HEK293 (cell line): ENCODE results near the gene BMP2K.

Source experiments
- CTCF ChIA-PET: fragments of 350-600 bp; formaldehyde crosslinking; extraction: SDS; loops from one replicate; lab custom pipeline; 2021; ENCODE audit warnings: antibody characterized with exemption; lab: Yijun Ruan, JAX
- POLR2A ChIA-PET: fragments of 300-600 bp; formaldehyde crosslinking; extraction: SDS; loops from one replicate; lab custom pipeline; 2020; ENCODE audit warnings: antibody characterized with exemption, inconsistent platforms; lab: Yijun Ruan, JAX
- H3K27ac ChIP-seq: fragments of 200-500 bp; sonication (Bioruptor generic); 2 replicates; pipeline ENCODE4 v1.5.1; 2014; ENCODE audit warnings: low read depth, low read length, control low read depth, inconsistent platforms; ENCODE audit errors: extremely low read depth
- H3K36me3 ChIP-seq, 2 experiments: fragments of 200-500 bp in 1 of 2; sonication (Bioruptor generic) in 1 of 2; 1 replicate in 1 of 2; 2 replicates in 1 of 2; pipeline ENCODE4 v1.5.1; 2014 to 2017; ENCODE audit warnings: inconsistent platforms in 2 of 2, low read length in 2 of 2; ENCODE audit not compliant: control insufficient read depth in 2 of 2, insufficient read depth in 1 of 2
- H3K4me1 ChIP-seq: fragments of 200-500 bp; sonication (Bioruptor generic); 2 replicates; pipeline ENCODE4 v1.5.1; 2014; ENCODE audit warnings: mild to moderate bottlenecking, low read length, inconsistent platforms; ENCODE audit not compliant: control insufficient read depth, insufficient read depth
- H3K4me3 ChIP-seq: 2 replicates; pipeline ENCODE4 v1.5.1; 2011; ENCODE audit warnings: low read depth, mild to moderate bottlenecking, control low read depth, low read length, moderate library complexity
- H3K9me3 ChIP-seq: fragments of 200-500 bp; sonication (Bioruptor generic); 2 replicates; pipeline ENCODE4 v1.5.1; 2014; ENCODE audit warnings: low read depth, low read length, inconsistent platforms; ENCODE audit not compliant: control insufficient read depth, insufficient read depth
- CTCF ChIP-seq: fragments of 450-650 bp; formaldehyde crosslinking; IDR thresholded peaks from 2 replicates; pipeline ENCODE4 v1.5.1; 2016; ENCODE audit warnings: missing biosample characterization, missing genetic modification characterization
- HOXD13 ChIP-seq: sonication (generic); formaldehyde crosslinking; IDR thresholded peaks from 2 replicates; pipeline ENCODE4 v1.8.0; 2022; ENCODE audit warnings: missing genetic modification reagents, borderline replicate concordance
- SALL2 ChIP-seq: fragments of 450-650 bp; formaldehyde crosslinking; IDR thresholded peaks from 2 replicates; pipeline ENCODE4 v1.5.0; 2017; ENCODE audit warnings: missing biosample characterization, mild to moderate bottlenecking, missing genetic modification characterization, borderline replicate concordance
- SCRT1 ChIP-seq: fragments of 450-650 bp; formaldehyde crosslinking; IDR thresholded peaks from 2 replicates; pipeline ENCODE4 v1.5.1; 2016; ENCODE audit warnings: missing biosample characterization, missing genetic modification characterization, borderline replicate concordance
- SETDB1 ChIP-seq: IDR thresholded peaks from one replicate; pipeline ENCODE4 v1.6.1; 2017; ENCODE audit warnings: mild to moderate bottlenecking, low read length, moderate library complexity, mixed read lengths; ENCODE audit not compliant: insufficient read length
- ZBTB20 ChIP-seq: fragments of 450-650 bp; formaldehyde crosslinking; IDR thresholded peaks from 2 replicates; pipeline ENCODE4 v1.5.1; 2016; ENCODE audit warnings: missing biosample characterization, missing genetic modification characterization
- ZBTB48 ChIP-seq: fragments of 450-650 bp; formaldehyde crosslinking; IDR thresholded peaks from 2 replicates; pipeline ENCODE4 v1.5.1; 2016; ENCODE audit warnings: missing biosample characterization, missing genetic modification characterization
- ZBTB6 ChIP-seq: fragments of 450-650 bp; formaldehyde crosslinking; IDR thresholded peaks from 2 replicates; pipeline ENCODE4 v1.5.1; 2017; ENCODE audit warnings: missing biosample characterization, missing genetic modification characterization
- ZFP41 ChIP-seq: fragments of 450-650 bp; formaldehyde crosslinking; IDR thresholded peaks from 2 replicates; pipeline ENCODE4 v1.5.1; 2016; ENCODE audit warnings: missing biosample characterization, missing genetic modification characterization, borderline replicate concordance
- ZIC2 ChIP-seq: fragments of 450-650 bp; formaldehyde crosslinking; IDR thresholded peaks from 2 replicates; pipeline ENCODE4 v1.5.1; 2016; ENCODE audit warnings: missing biosample characterization, missing genetic modification characterization
- ZNF121 ChIP-seq: fragments of 450-650 bp; formaldehyde crosslinking; IDR thresholded peaks from 2 replicates; pipeline ENCODE4 v1.5.1; 2016; ENCODE audit warnings: missing biosample characterization, missing genetic modification characterization
- ZNF155 ChIP-seq: fragments of 450-650 bp; formaldehyde crosslinking; IDR thresholded peaks from 2 replicates; pipeline ENCODE4 v1.5.1; 2016; ENCODE audit warnings: missing biosample characterization, missing genetic modification characterization
- ZNF16 ChIP-seq: fragments of 450-650 bp; formaldehyde crosslinking; IDR thresholded peaks from 2 replicates; pipeline ENCODE4 v1.5.1; 2016; ENCODE audit warnings: low read depth, missing biosample characterization, missing genetic modification characterization
- ZNF24 ChIP-seq: fragments of 450-650 bp; formaldehyde crosslinking; IDR thresholded peaks from 2 replicates; pipeline ENCODE4 v1.5.1; 2016; ENCODE audit warnings: missing biosample characterization, missing genetic modification characterization
- ZNF354C ChIP-seq: fragments of 450-650 bp; formaldehyde crosslinking; IDR thresholded peaks from 2 replicates; pipeline ENCODE4 v1.5.1; 2016; ENCODE audit warnings: missing biosample characterization, missing genetic modification characterization, low read depth, borderline replicate concordance
- ZNF416 ChIP-seq: fragments of 450-650 bp; formaldehyde crosslinking; IDR thresholded peaks from 2 replicates; pipeline ENCODE4 v1.5.1; 2016; ENCODE audit warnings: missing biosample characterization, missing genetic modification characterization
- ZNF501 ChIP-seq: fragments of 450-650 bp; formaldehyde crosslinking; IDR thresholded peaks from 2 replicates; pipeline ENCODE4 v1.5.1; 2016; ENCODE audit warnings: missing biosample characterization, missing genetic modification characterization
- ZNF596 ChIP-seq: fragments of 450-650 bp; IDR thresholded peaks from 2 replicates; pipeline ENCODE4 v1.5.0; 2018; ENCODE audit warnings: missing biosample characterization, mild to moderate bottlenecking, missing genetic modification characterization, moderate library complexity
- ZNF624 ChIP-seq: fragments of 450-650 bp; formaldehyde crosslinking; IDR thresholded peaks from 2 replicates; pipeline ENCODE4 v1.5.1; 2017; ENCODE audit warnings: missing biosample characterization, missing genetic modification characterization
- ZNF629 ChIP-seq: fragments of 450-650 bp; formaldehyde crosslinking; IDR thresholded peaks from 2 replicates; pipeline ENCODE4 v1.5.1; 2017; ENCODE audit warnings: missing biosample characterization, missing genetic modification characterization
- ZNF654 ChIP-seq: fragments of 450-650 bp; formaldehyde crosslinking; IDR thresholded peaks from 2 replicates; pipeline ENCODE4 v1.5.1; 2016; ENCODE audit warnings: low read depth, missing biosample characterization, missing genetic modification characterization
- ZNF658 ChIP-seq: fragments of 450-650 bp; formaldehyde crosslinking; IDR thresholded peaks from 2 replicates; pipeline ENCODE4; 2016; ENCODE audit warnings: missing biosample characterization, missing genetic modification characterization
- ZNF704 ChIP-seq: fragments of 450-650 bp; formaldehyde crosslinking; IDR thresholded peaks from 2 replicates; pipeline ENCODE4 v1.5.1; 2016; ENCODE audit warnings: missing biosample characterization, missing genetic modification characterization
- ZNF707 ChIP-seq: fragments of 450-650 bp; formaldehyde crosslinking; IDR thresholded peaks from 2 replicates; pipeline ENCODE4 v1.5.1; 2016; ENCODE audit warnings: missing biosample characterization, missing genetic modification characterization
- ZSCAN30 ChIP-seq: fragments of 450-650 bp; IDR thresholded peaks from 2 replicates; pipeline ENCODE4 v1.5.1; 2018; ENCODE audit warnings: missing biosample characterization, mild to moderate bottlenecking, missing genetic modification characterization, moderate library complexity
- TF ChIP-seq, protein P1 (sequence below): fragments of 450-650 bp; formaldehyde crosslinking; IDR thresholded peaks from 2 replicates; pipeline ENCODE4 v1.5.1; 2016; ENCODE audit warnings: missing biosample characterization, missing genetic modification characterization

The BMP2K gene

DNA sequence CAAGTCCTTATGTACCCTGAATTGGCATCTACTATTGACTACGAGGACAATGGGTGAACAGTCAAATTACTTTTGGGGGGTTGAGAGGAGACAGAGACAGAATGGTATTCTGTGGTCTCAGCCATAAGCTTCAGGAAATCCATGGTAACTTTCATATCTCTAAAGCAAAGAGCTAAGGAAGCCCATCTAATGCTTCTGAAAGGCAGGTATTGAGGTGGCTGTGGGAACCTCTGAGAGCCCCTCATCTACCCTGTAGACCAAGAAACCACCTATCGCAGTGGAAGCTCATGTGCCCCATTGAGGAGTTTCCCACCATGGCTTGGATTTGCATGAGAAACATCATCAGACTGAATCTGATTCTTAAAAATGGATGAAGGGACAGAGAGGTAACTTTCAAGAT lies 23.1 kb upstream of the BMP2K start (continued):
- TF ChIP-seq SALL2 (no peak), ZNF416 (tag by site-specific recombination) (no peak), ZSCAN30 (tag by site-specific recombination) (no peak), ZNF501 (no peak)

DNA sequence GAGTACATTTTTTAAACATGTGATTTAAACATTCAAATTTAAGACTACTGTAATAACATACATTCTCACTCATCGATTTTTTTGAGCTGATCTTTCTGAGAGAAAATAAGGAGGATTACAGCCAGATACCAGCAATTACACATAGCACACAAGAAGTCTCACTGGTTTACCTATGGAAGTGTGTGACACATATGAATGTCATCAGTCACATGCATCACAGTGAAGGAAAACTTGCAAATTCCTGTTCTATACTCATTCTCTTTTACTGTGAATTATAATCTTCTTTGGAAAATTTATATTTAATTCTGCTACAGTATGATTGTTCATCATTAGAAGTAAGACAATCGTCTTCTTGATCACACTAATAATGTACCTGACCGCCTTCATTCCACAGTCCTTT lies 21.3 kb upstream of the BMP2K start:
- Histone ChIP-seq H3K27ac (no peak overlapping the region), H3K36me3 (no peaks in the 10 kb centered on the region), H3K4me3 (no peak overlapping the region), H3K9me3 (no peaks in the 10 kb centered on the region), H3K4me1 (no peaks in the 10 kb centered on the region)
- ChIA-PET POLR2A (no interaction called here), CTCF (no interaction called here)
- TF ChIP-seq ZNF707 (tag by site-specific recombination) (no peak), ZFP41 (tag by site-specific recombination) (no peak), SCRT1 (tag by site-specific recombination) (no peak), ZNF624 (tag by site-specific recombination) (no peak), CTCF (no peak), ZIC2 (tag by site-specific recombination) (no peak), ZBTB20 (tag by site-specific recombination) (no peak), ZNF704 (tag by site-specific recombination) (no peak), ZNF155 (no peak)

- ChIA-PET CTCF (no interaction called here), POLR2A (interaction anchor here (0.7 kb wide), 1 partner anchor 9 kb away, joined by 3 read pairs; no protein-coding TSS in a partner anchor)
- Histone ChIP-seq H3K27ac (no peak overlapping the region), H3K4me1 (no peaks in the 10 kb centered on the region), H3K36me3 (no peaks in the 10 kb centered on the region), H3K4me3 (no peak overlapping the region), H3K9me3 (no peaks in the 10 kb centered on the region)
- no peak for TF ChIP-seq ZNF658
- TF ChIP-seq ZBTB48 (tag by site-specific recombination), result no peak
- no peak for TF ChIP-seq SCRT1 (tag by site-specific recombination)
- TF ChIP-seq ZNF24 (tag by site-specific recombination), result no peak
- TF ChIP-seq ZNF121 (tag by site-specific recombination), result no peak
- TF ChIP-seq ZNF16, result no peak
These were observed 20.0 kb upstream of the BMP2K start for GRCh38 chr4:78756137-78756536.

DNA sequence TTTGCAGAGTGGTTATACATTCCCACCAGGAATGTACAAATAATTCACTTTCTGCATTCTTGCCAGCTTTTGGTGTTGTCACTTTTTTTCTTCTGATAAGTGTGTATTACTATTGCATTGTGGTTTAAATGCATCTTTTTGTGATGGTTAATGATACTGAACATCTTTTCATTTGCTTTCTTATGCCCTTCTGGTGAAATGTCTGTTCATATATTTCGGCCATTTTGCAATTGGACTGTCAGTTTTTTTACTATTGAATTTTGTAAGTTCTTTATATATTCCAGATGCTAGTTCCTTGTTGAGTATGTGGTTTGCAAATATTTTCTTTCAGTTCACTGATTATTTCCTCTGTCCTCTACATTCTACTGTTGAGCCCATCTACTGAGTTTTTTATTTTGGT lies 19.4 kb upstream of the BMP2K start:
- H3K36me3 ChIP-seq, result no peaks in the 10 kb centered on the region
- ChIA-PET POLR2A (no interaction called here), CTCF (no interaction called here)
- no peaks in the 10 kb centered on the region for H3K9me3 ChIP-seq
- H3K4me3 ChIP-seq, result no peak overlapping the region
- H3K4me1 ChIP-seq, result no peaks in the 10 kb centered on the region
- no peak overlapping the region for H3K27ac ChIP-seq
- no peak for TF ChIP-seq ZNF629 (tag by site-specific recombination)
- no peak for TF ChIP-seq ZNF501
- TF ChIP-seq ZNF654 (tag by site-specific recombination), result no peak
- TF ChIP-seq ZBTB6, result no peak
- no peak for TF ChIP-seq ZNF16
- no peak for TF ChIP-seq HOXD13 (CRISPR knock-in tag)
- TF ChIP-seq, protein P1, sequence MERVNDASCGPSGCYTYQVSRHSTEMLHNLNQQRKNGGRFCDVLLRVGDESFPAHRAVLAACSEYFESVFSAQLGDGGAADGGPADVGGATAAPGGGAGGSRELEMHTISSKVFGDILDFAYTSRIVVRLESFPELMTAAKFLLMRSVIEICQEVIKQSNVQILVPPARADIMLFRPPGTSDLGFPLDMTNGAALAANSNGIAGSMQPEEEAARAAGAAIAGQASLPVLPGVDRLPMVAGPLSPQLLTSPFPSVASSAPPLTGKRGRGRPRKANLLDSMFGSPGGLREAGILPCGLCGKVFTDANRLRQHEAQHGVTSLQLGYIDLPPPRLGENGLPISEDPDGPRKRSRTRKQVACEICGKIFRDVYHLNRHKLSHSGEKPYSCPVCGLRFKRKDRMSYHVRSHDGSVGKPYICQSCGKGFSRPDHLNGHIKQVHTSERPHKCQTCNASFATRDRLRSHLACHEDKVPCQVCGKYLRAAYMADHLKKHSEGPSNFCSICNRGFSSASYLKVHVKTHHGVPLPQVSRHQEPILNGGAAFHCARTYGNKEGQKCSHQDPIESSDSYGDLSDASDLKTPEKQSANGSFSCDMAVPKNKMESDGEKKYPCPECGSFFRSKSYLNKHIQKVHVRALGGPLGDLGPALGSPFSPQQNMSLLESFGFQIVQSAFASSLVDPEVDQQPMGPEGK, result no peak
- no peak for TF ChIP-seq ZNF354C (tag by site-specific recombination)
- TF ChIP-seq SETDB1, result no peak
- TF ChIP-seq ZNF596, result no peak
